ENCODE data around the gene ACD.

Gene ACD

DNA sequence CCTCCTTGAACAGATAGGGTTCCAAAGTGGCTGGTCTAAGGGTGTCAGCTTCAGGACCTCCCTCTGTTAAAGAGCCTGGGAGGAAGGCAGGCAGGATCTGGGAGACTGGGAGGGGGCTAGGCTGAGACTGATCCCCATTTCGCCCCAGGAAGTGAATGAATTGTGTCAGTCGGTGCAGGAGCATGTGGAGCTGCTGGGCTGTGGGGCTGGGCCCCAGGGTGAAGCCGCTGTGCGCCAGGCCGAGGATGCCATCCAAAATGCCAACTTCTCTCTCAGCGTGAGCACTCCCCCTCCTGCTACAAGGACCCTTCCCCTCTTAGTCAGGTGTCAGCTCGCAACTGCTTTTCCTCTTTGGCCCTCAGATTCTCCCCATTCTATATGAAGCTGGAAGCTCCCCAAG is 9.0 kb downstream of the ACD start:
- H3K9ac ChIP-seq (ENCODE audit: low read length): no peak overlapping the region
- H3K36me3 ChIP-seq (ENCODE audit: insufficient read depth, low read length): no peaks in the 10 kb centered on the region
- H3K4me1 ChIP-seq (ENCODE audit: insufficient read depth, low read length): no peaks in the 10 kb centered on the region
- no peak overlapping the region for H3K4me3 ChIP-seq (ENCODE audit: low read depth in 1 of 2, low read length in 2 of 2)
- no peak overlapping the region for H3K27ac ChIP-seq (ENCODE audit: low read depth, low read length)
- peaks cover 29 to 88% of the 10 kb centered on the region in 2 donors for H3K27me3 ChIP-seq (ENCODE audit: control insufficient read depth in 1 of 2, insufficient read depth in 2 of 2, low read length in 2 of 2)
- no peaks in the 10 kb centered on the region for H3K9me3 ChIP-seq (ENCODE audit: low read length)

GRCh38 chr16:67650023-67650422 is 10.0 kb downstream of the ACD start:
- no peaks in the 10 kb centered on the region for H3K4me1 ChIP-seq (ENCODE audit: insufficient read depth, low read length)
- no peaks in the 10 kb centered on the region for H3K9me3 ChIP-seq (ENCODE audit: low read length)
- no peak overlapping the region for H3K4me3 ChIP-seq (ENCODE audit: low read depth in 1 of 2, low read length in 2 of 2)
- peaks cover 29 to 92% of the 10 kb centered on the region in 2 donors for H3K27me3 ChIP-seq (ENCODE audit: control insufficient read depth in 1 of 2, insufficient read depth in 2 of 2, low read length in 2 of 2)
- H3K27ac ChIP-seq (ENCODE audit: low read depth, low read length): no peak overlapping the region
- H3K9ac ChIP-seq (ENCODE audit: low read length): no peak overlapping the region
- no peaks in the 10 kb centered on the region for H3K36me3 ChIP-seq (ENCODE audit: insufficient read depth, low read length)

DNA sequence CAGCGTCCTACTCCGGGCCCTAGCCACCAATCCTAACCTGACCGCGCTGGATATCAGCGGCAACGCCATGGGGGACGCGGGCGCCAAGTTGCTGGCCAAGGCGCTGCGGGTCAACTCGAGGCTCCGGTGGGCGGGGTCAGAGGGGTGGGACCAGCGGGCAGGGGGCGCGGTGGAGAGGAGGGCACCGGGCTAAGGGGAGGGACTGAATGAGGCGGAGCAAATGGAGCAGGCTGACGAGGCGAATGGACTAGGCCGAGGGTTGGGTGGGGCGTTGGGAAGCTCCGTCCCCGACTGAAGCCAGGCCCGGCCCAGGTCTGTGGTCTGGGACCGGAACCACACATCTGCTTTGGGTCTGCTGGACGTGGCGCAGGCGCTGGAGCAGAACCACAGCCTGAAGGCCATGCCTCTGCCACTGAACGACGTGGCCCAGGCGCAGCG is 10.5 kb downstream of the ACD start:
- Histone ChIP-seq H3K27ac (ENCODE audit: low read depth, low read length) (no peak overlapping the region), H3K9me3 (ENCODE audit: low read length) (no peaks in the 10 kb centered on the region), H3K36me3 (ENCODE audit: insufficient read depth, low read length) (no peaks in the 10 kb centered on the region), H3K9ac (ENCODE audit: low read length) (no peak overlapping the region), H3K4me1 (ENCODE audit: insufficient read depth, low read length) (no peaks in the 10 kb centered on the region), H3K4me3 (ENCODE audit: low read depth in 1 of 2, low read length in 2 of 2) (no peak overlapping the region), H3K27me3 (ENCODE audit: control insufficient read depth in 1 of 2, insufficient read depth in 2 of 2, low read length in 2 of 2) (peaks cover 24 to 92% of the 10 kb centered on the region in 2 donors)

- no peaks in the 10 kb centered on the region for H3K4me1 ChIP-seq (ENCODE audit: insufficient read depth, low read length)
- H3K9me3 ChIP-seq (ENCODE audit: low read length): no peaks in the 10 kb centered on the region
- H3K27me3 ChIP-seq (ENCODE audit: control insufficient read depth in 1 of 2, insufficient read depth in 2 of 2, low read length in 2 of 2): peaks cover 18 to 87% of the 10 kb centered on the region in 2 donors
- H3K36me3 ChIP-seq (ENCODE audit: insufficient read depth, low read length): no peaks in the 10 kb centered on the region
- H3K9ac ChIP-seq (ENCODE audit: low read length): no peak overlapping the region
- H3K4me3 ChIP-seq (ENCODE audit: low read depth in 1 of 2, low read length in 2 of 2): no peak overlapping the region
- H3K27ac ChIP-seq (ENCODE audit: low read depth, low read length): no peak overlapping the region
These were observed 11.2 kb downstream of the ACD start for GRCh38 chr16:67648764-67649407.

DNA sequence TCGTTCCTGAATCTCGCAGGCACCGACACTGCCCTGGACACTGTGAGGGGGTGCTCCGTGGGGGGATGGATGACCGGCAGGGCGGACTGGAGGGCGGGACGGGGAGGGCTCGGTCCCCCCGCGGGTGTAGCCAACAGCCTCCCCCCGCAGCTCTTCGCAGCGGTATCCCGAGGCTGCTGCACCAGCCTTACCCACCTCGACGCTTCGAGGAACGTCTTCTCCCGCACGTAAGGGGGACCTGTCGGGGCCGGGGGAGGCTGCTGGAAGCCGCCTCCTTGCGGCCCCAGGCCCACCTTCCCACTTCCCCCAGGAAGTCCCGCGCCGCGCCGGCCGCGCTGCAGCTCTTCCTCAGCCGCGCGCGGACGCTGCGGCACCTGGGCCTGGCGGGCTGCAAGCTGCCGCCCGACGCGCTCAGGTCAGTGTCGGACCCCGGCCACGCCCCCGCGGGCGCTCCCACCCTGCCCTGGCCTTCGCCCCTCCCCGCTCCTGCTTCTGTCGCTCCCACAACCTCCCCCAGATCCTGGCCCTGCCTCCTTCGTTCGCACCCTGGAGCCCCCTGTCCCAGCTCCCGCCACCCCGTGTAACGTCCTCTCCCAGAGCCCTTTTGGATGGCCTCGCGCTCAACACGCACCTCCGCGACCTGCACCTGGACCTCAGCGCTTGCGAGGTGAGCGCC is 11.8 kb downstream of the ACD start:
- H3K4me1 ChIP-seq (ENCODE audit: insufficient read depth, low read length): no peaks in the 10 kb centered on the region
- H3K27ac ChIP-seq (ENCODE audit: low read depth, low read length): no peak overlapping the region
- peaks cover 18 to 81% of the 10 kb centered on the region in 2 donors for H3K27me3 ChIP-seq (ENCODE audit: control insufficient read depth in 1 of 2, insufficient read depth in 2 of 2, low read length in 2 of 2)
- no peaks in the 10 kb centered on the region for H3K36me3 ChIP-seq (ENCODE audit: insufficient read depth, low read length)
- H3K9me3 ChIP-seq (ENCODE audit: low read length): no peaks in the 10 kb centered on the region
- H3K4me3 ChIP-seq (ENCODE audit: low read depth in 1 of 2, low read length in 2 of 2): no peak overlapping the region
- H3K9ac ChIP-seq (ENCODE audit: low read length): no peak overlapping the region

- no peaks in the 10 kb centered on the region for H3K9me3 ChIP-seq (ENCODE audit: low read length)
- no peak overlapping the region for H3K9ac ChIP-seq (ENCODE audit: low read length)
- H3K4me3 ChIP-seq (ENCODE audit: low read depth in 1 of 2, low read length in 2 of 2): no peak overlapping the region
- H3K36me3 ChIP-seq (ENCODE audit: insufficient read depth, low read length): no peaks in the 10 kb centered on the region
- H3K27ac ChIP-seq (ENCODE audit: low read depth, low read length): no peak overlapping the region
- no peaks in the 10 kb centered on the region for H3K4me1 ChIP-seq (ENCODE audit: insufficient read depth, low read length)
- H3K27me3 ChIP-seq (ENCODE audit: control insufficient read depth in 1 of 2, insufficient read depth in 2 of 2, low read length in 2 of 2): peaks cover 18 to 78% of the 10 kb centered on the region in 2 donors
These were observed 12.4 kb downstream of the ACD start for GRCh38 chr16:67647681-67648080.

- Histone ChIP-seq H3K4me1 (ENCODE audit: insufficient read depth, low read length) (peaks cover 2% of the 10 kb centered on the region), H3K9me3 (ENCODE audit: low read length) (no peaks in the 10 kb centered on the region), H3K27me3 (ENCODE audit: control insufficient read depth in 1 of 2, insufficient read depth in 2 of 2, low read length in 2 of 2) (peaks cover 15 to 74% of the 10 kb centered on the region in 2 donors), H3K9ac (ENCODE audit: low read length) (no peak overlapping the region), H3K36me3 (ENCODE audit: insufficient read depth, low read length) (no peaks in the 10 kb centered on the region), H3K27ac (ENCODE audit: low read depth, low read length) (no peak overlapping the region), H3K4me3 (ENCODE audit: low read depth in 1 of 2, low read length in 2 of 2) (no peak overlapping the region)
These were observed 12.9 kb downstream of the ACD start for GRCh38 chr16:67647111-67647651.

GRCh38 chr16:67645397-67646121 is 14.5 kb downstream of the ACD start:
- no peaks in the 10 kb centered on the region for H3K36me3 ChIP-seq (ENCODE audit: insufficient read depth, low read length)
- H3K4me3 ChIP-seq (ENCODE audit: low read depth in 1 of 2, low read length in 2 of 2): no peak overlapping the region
- peaks cover 8 to 58% of the 10 kb centered on the region in 2 donors for H3K27me3 ChIP-seq (ENCODE audit: control insufficient read depth in 1 of 2, insufficient read depth in 2 of 2, low read length in 2 of 2)
- peaks cover 10% of the 10 kb centered on the region for H3K4me1 ChIP-seq (ENCODE audit: insufficient read depth, low read length)
- H3K27ac ChIP-seq (ENCODE audit: low read depth, low read length): no peak overlapping the region
- H3K9me3 ChIP-seq (ENCODE audit: low read length): no peaks in the 10 kb centered on the region
- no peak overlapping the region for H3K9ac ChIP-seq (ENCODE audit: low read length)

- Histone ChIP-seq H3K27me3 (ENCODE audit: control insufficient read depth in 1 of 2, insufficient read depth in 2 of 2, low read length in 2 of 2) (peaks cover 4 to 43% of the 10 kb centered on the region in 2 donors), H3K27ac (ENCODE audit: low read depth, low read length) (no peak overlapping the region), H3K9me3 (ENCODE audit: low read length) (no peaks in the 10 kb centered on the region), H3K9ac (ENCODE audit: low read length) (no peak overlapping the region), H3K4me1 (ENCODE audit: insufficient read depth, low read length) (peaks cover 10% of the 10 kb centered on the region), H3K4me3 (ENCODE audit: low read depth in 1 of 2, low read length in 2 of 2) (no peak overlapping the region), H3K36me3 (ENCODE audit: insufficient read depth, low read length) (no peaks in the 10 kb centered on the region)
These were observed 16.0 kb downstream of the ACD start for GRCh38 chr16:67644038-67644437.

- Histone ChIP-seq H3K36me3 (ENCODE audit: insufficient read depth, low read length) (peaks cover 13% of the 10 kb centered on the region), H3K4me1 (ENCODE audit: insufficient read depth, low read length) (peaks cover 10% of the 10 kb centered on the region), H3K9ac (ENCODE audit: low read length) (no peak overlapping the region), H3K4me3 (ENCODE audit: low read depth in 1 of 2, low read length in 2 of 2) (no peak overlapping the region), H3K27ac (ENCODE audit: low read depth, low read length) (no peak overlapping the region), H3K27me3 (ENCODE audit: control insufficient read depth in 1 of 2, insufficient read depth in 2 of 2, low read length in 2 of 2) (peaks cover 0 to 26% of the 10 kb centered on the region in 2 donors), H3K9me3 (ENCODE audit: low read length) (no peaks in the 10 kb centered on the region)
These were observed 18.0 kb downstream of the ACD start for GRCh38 chr16:67641779-67642708.
